GM12872 (cell line): ENCODE measurements around the gene NDUFS2.

Source experiments
- CTCF ChIP-seq: IDR thresholded peaks from 3 replicates; pipeline ENCODE4 v1.5.1; 2011; ENCODE audit warnings: low read depth, mild to moderate bottlenecking, low read length, moderate library complexity; ENCODE audit not compliant: insufficient read depth

Gene NDUFS2

GRCh38 chr1:161200992-161201835, 953 bp upstream of the NDUFS2 start:
- no peak for TF ChIP-seq CTCF

GRCh38 chr1:161206411-161207140, 4.4 kb downstream of the NDUFS2 start:
- no peak for TF ChIP-seq CTCF

- TF ChIP-seq CTCF: no peak
These were observed 5.0 kb downstream of the NDUFS2 start for GRCh38 chr1:161207173-161207572.

- peak; percentile 95 for TF ChIP-seq CTCF
These were observed 7.7 kb downstream of the NDUFS2 start for GRCh38 chr1:161209790-161210409.

GRCh38 chr1:161214369-161214768, 12.2 kb downstream of the NDUFS2 start:
- TF ChIP-seq CTCF: no peak

GRCh38 chr1:161215076-161215475, 12.9 kb downstream of the NDUFS2 start, which contains the start of gene FCER1G:
TSS of gene FCER1G (plus strand) at chr1:161215295. CDS start at chr1:161215322, 27 bp downstream.
- no peak for TF ChIP-seq CTCF

- TF ChIP-seq CTCF: no peak
These were observed 15.0 kb downstream of the NDUFS2 start for GRCh38 chr1:161216945-161217712.
